HepG2 (cell line): ENCODE data around the gene AJUBA. TPM values are rescaled to one million over a fixed set of nuclear protein-coding genes. Genes with fewer than 3 reads are reported as not detected.

Source experiments
- ASH2L ChIP-seq: fragments of 300-600, 200-600 bp; sonication (generic); IDR thresholded peaks from 2 replicates; pipeline ENCODE4 v1.7.0; 2017; ENCODE audit warnings: low read depth, mild to moderate bottlenecking, moderate library complexity, mixed read lengths, low read length; ENCODE audit not compliant: insufficient read length
- BCL6 ChIP-seq: IDR thresholded peaks from 2 replicates; pipeline ENCODE4 v1.6.1; 2016; ENCODE audit warnings: missing genetic modification reagents, missing compliant biosample characterization
- KLF12 ChIP-seq: sonication (generic); formaldehyde crosslinking; IDR thresholded peaks from 2 replicates; pipeline ENCODE4 v1.4.0; 2020; ENCODE audit warnings: missing genetic modification reagents, borderline replicate concordance
- NKX3-1 ChIP-seq: sonication (generic); formaldehyde crosslinking; IDR thresholded peaks from 2 replicates; pipeline ENCODE4 v1.5.0; 2020; ENCODE audit warnings: missing genetic modification reagents
- POGZ ChIP-seq: sonication (generic); formaldehyde crosslinking; IDR thresholded peaks from 2 replicates; pipeline ENCODE4 v1.4.0; 2020; ENCODE audit warnings: mild to moderate bottlenecking, missing genetic modification reagents
- ZNF547 ChIP-seq: sonication (generic); formaldehyde crosslinking; IDR thresholded peaks from 2 replicates; pipeline ENCODE4 v1.5.1; 2020; ENCODE audit warnings: mild to moderate bottlenecking, missing genetic modification reagents
- ZNF607 ChIP-seq: sonication (generic); formaldehyde crosslinking; IDR thresholded peaks from 2 replicates; pipeline ENCODE4 v1.5.1; 2020; ENCODE audit warnings: missing genetic modification reagents, mild to moderate bottlenecking, borderline replicate concordance
- ZNF746 ChIP-seq: sonication (generic); formaldehyde crosslinking; IDR thresholded peaks from 2 replicates; pipeline ENCODE4 v1.8.0; 2022; ENCODE audit warnings: mild to moderate bottlenecking, missing genetic modification reagents
- polyA plus RNA-seq, 8 experiments: library from polyadenylated mRNA; depleted of rRNA in 3 of 8; stranded (reverse) in 7 of 8; unstranded in 1 of 8; fragments of >200 nt; fragmentation: Illumina TruSeq in 4 of 8; extraction: Trizol in 4 of 8; gene quantifications; 2 replicates each; pipeline versions ENCODE4 v1.2.1 to v1.2.3, GENCODE V29; 2011 to 2016; ENCODE audit warnings: low read depth in 4 of 8, missing spikeins in 1 of 8, mixed read lengths in 1 of 8; ENCODE audit not compliant: insufficient read depth in 1 of 8
- total RNA-seq, 5 experiments: library from RNA; depleted of rRNA; stranded (reverse); fragments of >200 nt; fragmentation: Illumina TruSeq; extraction: Trizol; gene quantifications; 2 replicates each; pipeline ENCODE4 v1.2.3, GENCODE V29; 2016; ENCODE audit warnings: low read depth in 1 of 5
- TF ChIP-seq, protein P1 (sequence below): sonication (generic); formaldehyde crosslinking; IDR thresholded peaks from 2 replicates; pipeline ENCODE4 v1.5.0; 2020; ENCODE audit warnings: mild to moderate bottlenecking, missing genetic modification reagents, borderline replicate concordance
- TF ChIP-seq, protein P2 (sequence below): IDR thresholded peaks from 2 replicates; pipeline ENCODE4 v1.6.1; 2016; ENCODE audit warnings: low read depth
- TF ChIP-seq, protein P3 (sequence below): sonication (generic); formaldehyde crosslinking; IDR thresholded peaks from 2 replicates; pipeline ENCODE4 v1.5.1; 2020; ENCODE audit warnings: mild to moderate bottlenecking, missing genetic modification reagents
- TF ChIP-seq, protein P4 (sequence below): sonication (generic); formaldehyde crosslinking; IDR thresholded peaks from 2 replicates; pipeline ENCODE4 v1.5.0; 2020; ENCODE audit warnings: missing genetic modification reagents
- TF ChIP-seq, protein P5 (sequence below): sonication (generic); formaldehyde crosslinking; IDR thresholded peaks from 2 replicates; pipeline ENCODE4 v1.4.0; 2020; ENCODE audit warnings: mild to moderate bottlenecking, missing genetic modification reagents

The AJUBA gene
- total and polyA plus RNA-seq, 2 of the 13 experiments (the other 11 are each of a cell fraction or from before 2014, with no cell fraction given), result 157 to 241 TPM

DNA sequence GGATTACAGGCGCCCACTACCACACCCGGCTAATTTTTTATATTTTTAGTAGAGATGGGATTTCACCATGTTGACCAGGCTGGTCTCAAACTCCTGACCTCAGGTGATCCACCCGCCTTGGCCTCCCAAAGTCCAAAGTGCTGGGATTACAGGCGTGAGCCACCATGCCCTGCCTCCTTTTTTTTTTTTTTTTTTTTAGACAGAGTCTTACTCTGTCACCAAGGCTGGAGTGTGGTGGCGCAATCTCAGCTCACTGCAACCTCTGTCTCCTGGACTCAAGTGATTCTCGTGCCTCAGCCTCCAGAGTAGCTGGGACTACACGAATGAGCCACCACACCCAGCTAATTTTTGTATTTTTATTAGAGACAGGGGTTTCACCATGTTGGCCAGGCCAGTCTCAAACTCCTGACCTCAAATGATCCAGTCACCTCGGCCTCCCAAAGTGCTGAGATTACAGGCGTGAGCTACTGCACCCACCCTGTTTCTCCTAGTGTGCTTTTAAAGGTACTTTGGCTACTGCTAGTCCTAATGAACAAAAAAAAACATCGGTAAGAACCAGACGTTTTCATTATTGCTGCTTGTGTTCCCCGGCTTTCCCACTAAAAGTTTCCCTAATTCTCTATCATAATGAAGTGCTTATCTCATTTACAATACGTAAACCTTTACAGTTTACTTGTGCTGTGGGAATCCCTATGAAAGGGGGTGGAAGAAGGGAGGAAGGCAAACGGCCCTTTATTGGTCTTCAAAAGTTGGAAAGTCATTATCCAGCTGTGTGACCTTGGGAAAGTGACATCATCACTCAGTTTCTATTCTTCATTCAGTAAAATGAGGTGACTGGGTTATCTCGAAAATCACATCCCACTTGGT, 16.2 kb downstream of the AJUBA start (continued):
- TF ChIP-seq, protein P1, sequence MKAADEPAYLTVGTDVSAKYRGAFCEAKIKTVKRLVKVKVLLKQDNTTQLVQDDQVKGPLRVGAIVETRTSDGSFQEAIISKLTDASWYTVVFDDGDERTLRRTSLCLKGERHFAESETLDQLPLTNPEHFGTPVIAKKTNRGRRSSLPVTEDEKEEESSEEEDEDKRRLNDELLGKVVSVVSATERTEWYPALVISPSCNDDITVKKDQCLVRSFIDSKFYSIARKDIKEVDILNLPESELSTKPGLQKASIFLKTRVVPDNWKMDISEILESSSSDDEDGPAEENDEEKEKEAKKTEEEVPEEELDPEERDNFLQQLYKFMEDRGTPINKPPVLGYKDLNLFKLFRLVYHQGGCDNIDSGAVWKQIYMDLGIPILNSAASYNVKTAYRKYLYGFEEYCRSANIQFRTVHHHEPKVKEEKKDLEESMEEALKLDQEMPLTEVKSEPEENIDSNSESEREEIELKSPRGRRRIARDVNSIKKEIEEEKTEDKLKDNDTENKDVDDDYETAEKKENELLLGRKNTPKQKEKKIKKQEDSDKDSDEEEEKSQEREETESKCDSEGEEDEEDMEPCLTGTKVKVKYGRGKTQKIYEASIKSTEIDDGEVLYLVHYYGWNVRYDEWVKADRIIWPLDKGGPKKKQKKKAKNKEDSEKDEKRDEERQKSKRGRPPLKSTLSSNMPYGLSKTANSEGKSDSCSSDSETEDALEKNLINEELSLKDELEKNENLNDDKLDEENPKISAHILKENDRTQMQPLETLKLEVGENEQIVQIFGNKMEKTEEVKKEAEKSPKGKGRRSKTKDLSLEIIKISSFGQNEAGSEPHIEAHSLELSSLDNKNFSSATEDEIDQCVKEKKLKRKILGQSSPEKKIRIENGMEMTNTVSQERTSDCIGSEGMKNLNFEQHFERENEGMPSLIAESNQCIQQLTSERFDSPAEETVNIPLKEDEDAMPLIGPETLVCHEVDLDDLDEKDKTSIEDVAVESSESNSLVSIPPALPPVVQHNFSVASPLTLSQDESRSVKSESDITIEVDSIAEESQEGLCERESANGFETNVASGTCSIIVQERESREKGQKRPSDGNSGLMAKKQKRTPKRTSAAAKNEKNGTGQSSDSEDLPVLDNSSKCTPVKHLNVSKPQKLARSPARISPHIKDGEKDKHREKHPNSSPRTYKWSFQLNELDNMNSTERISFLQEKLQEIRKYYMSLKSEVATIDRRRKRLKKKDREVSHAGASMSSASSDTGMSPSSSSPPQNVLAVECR, result peak; percentile 66; the same call in 1 of the 2 replicates
- TF ChIP-seq, protein P2, sequence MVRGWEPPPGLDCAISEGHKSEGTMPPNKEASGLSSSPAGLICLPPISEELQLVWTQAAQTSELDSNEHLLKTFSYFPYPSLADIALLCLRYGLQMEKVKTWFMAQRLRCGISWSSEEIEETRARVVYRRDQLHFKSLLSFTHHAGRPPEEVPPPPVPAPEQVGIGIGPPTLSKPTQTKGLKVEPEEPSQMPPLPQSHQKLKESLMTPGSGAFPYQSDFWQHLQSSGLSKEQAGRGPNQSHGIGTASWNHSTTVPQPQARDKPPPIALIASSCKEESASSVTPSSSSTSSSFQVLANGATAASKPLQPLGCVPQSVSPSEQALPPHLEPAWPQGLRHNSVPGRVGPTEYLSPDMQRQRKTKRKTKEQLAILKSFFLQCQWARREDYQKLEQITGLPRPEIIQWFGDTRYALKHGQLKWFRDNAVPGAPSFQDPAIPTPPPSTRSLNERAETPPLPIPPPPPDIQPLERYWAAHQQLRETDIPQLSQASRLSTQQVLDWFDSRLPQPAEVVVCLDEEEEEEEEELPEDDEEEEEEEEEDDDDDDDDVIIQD, result 0 out of 2 replicates have a peak, but pooled peaks have one; percentile 57
- 0 out of 2 replicates have a peak, but pooled peaks have one; percentile 52 for TF ChIP-seq KLF12 (CRISPR knock-in tag)
- 0 out of 2 replicates have a peak, but pooled peaks have one; percentile 37 for TF ChIP-seq NKX3-1
- TF ChIP-seq, protein P3, sequence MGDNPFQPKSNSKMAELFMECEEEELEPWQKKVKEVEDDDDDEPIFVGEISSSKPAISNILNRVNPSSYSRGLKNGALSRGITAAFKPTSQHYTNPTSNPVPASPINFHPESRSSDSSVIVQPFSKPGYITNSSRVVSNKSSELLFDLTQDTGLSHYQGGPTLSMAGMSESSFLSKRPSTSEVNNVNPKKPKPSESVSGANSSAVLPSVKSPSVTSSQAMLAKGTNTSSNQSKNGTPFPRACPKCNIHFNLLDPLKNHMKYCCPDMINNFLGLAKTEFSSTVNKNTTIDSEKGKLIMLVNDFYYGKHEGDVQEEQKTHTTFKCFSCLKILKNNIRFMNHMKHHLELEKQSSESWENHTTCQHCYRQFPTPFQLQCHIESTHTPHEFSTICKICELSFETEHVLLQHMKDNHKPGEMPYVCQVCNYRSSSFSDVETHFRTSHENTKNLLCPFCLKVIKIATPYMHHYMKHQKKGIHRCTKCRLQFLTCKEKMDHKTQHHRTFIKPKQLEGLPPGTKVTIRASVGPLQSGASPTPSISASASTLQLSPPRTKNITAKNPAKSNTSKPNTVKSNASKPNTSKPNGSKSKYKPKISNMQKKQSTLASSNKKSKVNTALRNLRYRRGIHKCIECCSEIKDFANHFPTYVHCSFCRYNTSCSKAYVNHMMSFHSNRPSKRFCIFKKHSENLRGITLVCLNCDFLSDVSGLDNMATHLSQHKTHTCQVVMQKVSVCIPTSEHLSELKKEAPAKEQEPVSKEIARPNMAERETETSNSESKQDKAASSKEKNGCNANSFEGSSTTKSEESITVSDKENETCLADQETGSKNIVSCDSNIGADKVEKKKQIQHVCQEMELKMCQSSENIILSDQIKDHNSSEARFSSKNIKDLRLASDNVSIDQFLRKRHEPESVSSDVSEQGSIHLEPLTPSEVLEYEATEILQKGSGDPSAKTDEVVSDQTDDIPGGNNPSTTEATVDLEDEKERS, result peak; percentile 90
- TF ChIP-seq ZNF607 (CRISPR knock-in tag), result peak; percentile 66; the same call in 1 of the 2 replicates
- TF ChIP-seq BCL6 (CRISPR knock-in tag), result peak; percentile 34; the same call in 1 of the 2 replicates
- 0 out of 2 replicates have a peak, but pooled peaks have one; percentile 33 for TF ChIP-seq ZNF547
- TF ChIP-seq, protein P4, sequence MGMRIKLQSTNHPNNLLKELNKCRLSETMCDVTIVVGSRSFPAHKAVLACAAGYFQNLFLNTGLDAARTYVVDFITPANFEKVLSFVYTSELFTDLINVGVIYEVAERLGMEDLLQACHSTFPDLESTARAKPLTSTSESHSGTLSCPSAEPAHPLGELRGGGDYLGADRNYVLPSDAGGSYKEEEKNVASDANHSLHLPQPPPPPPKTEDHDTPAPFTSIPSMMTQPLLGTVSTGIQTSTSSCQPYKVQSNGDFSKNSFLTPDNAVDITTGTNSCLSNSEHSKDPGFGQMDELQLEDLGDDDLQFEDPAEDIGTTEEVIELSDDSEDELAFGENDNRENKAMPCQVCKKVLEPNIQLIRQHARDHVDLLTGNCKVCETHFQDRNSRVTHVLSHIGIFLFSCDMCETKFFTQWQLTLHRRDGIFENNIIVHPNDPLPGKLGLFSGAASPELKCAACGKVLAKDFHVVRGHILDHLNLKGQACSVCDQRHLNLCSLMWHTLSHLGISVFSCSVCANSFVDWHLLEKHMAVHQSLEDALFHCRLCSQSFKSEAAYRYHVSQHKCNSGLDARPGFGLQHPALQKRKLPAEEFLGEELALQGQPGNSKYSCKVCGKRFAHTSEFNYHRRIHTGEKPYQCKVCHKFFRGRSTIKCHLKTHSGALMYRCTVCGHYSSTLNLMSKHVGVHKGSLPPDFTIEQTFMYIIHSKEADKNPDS (CRISPR knock-in tag), result peak; percentile 94
- TF ChIP-seq ASH2L, result peak; percentile 71
- TF ChIP-seq, protein P5, sequence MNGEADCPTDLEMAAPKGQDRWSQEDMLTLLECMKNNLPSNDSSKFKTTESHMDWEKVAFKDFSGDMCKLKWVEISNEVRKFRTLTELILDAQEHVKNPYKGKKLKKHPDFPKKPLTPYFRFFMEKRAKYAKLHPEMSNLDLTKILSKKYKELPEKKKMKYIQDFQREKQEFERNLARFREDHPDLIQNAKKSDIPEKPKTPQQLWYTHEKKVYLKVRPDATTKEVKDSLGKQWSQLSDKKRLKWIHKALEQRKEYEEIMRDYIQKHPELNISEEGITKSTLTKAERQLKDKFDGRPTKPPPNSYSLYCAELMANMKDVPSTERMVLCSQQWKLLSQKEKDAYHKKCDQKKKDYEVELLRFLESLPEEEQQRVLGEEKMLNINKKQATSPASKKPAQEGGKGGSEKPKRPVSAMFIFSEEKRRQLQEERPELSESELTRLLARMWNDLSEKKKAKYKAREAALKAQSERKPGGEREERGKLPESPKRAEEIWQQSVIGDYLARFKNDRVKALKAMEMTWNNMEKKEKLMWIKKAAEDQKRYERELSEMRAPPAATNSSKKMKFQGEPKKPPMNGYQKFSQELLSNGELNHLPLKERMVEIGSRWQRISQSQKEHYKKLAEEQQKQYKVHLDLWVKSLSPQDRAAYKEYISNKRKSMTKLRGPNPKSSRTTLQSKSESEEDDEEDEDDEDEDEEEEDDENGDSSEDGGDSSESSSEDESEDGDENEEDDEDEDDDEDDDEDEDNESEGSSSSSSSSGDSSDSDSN (CRISPR knock-in tag), result peak; percentile 57; the same call in 1 of the 2 replicates
- TF ChIP-seq ZNF746, result peak; percentile 61; the same call in 1 of the 2 replicates
- peak; percentile 88 for TF ChIP-seq POGZ (CRISPR knock-in tag)
